GM23248 (cell line): Measurements from ENCODE around the gene BRINP2. TPM values are rescaled to one million over a fixed set of nuclear protein-coding genes. Genes with fewer than 3 reads are reported as not detected.

Experiments
- DNase-seq: peaks from one replicate; pipeline ENCODE4 v3.0.0-alpha.2; 2015
- H2AFZ ChIP-seq: fragments of 200-600 bp; sonication (generic); 2 replicates; pipeline ENCODE4 v1.6.1; 2016; ENCODE audit warnings: antibody characterized with exemption
- H3F3A ChIP-seq: fragments of 200-600 bp; sonication (generic); 2 replicates; pipeline ENCODE4 v1.6.1; 2016; ENCODE audit warnings: mild to moderate bottlenecking, antibody characterized with exemption, mixed run types; ENCODE audit not compliant: insufficient read depth
- H3K27ac ChIP-seq: fragments of 200-600 bp; sonication (generic); 2 replicates; pipeline ENCODE4 v1.5.1; 2016; ENCODE audit warnings: mild to moderate bottlenecking
- H3K27me3 ChIP-seq: fragments of 200-600 bp; sonication (generic); replicated peaks from 2 replicates; pipeline ENCODE4 v1.6.1; 2016; ENCODE audit warnings: mild to moderate bottlenecking; ENCODE audit not compliant: insufficient read depth
- H3K36me3 ChIP-seq: fragments of 200-600 bp; sonication (generic); 2 replicates; pipeline ENCODE4 v1.6.1; 2016; ENCODE audit warnings: low read depth, mild to moderate bottlenecking
- H3K4me1 ChIP-seq: fragments of 200-600 bp; sonication (generic); 2 replicates; pipeline ENCODE4 v1.6.1; 2016; ENCODE audit warnings: mild to moderate bottlenecking; ENCODE audit not compliant: insufficient read depth
- H3K4me2 ChIP-seq: fragments of 200-600 bp; sonication (generic); one replicate; pipeline ENCODE4 v1.6.1; 2016; ENCODE audit warnings: mild to moderate bottlenecking; ENCODE audit not compliant: unreplicated experiment
- H3K4me3 ChIP-seq: fragments of 200-600 bp; sonication (generic); 2 replicates; pipeline ENCODE4 v1.5.1; 2016; ENCODE audit warnings: mild to moderate bottlenecking
- H3K79me2 ChIP-seq: fragments of 200-600 bp; sonication (generic); 2 replicates; pipeline ENCODE4 v1.6.1; 2016; ENCODE audit warnings: mild to moderate bottlenecking; ENCODE audit not compliant: insufficient read depth
- H3K9ac ChIP-seq: fragments of 200-600 bp; sonication (generic); 2 replicates; pipeline ENCODE4 v1.6.1; 2016; ENCODE audit warnings: mild to moderate bottlenecking
- H3K9me2 ChIP-seq: fragments of 200-600 bp; sonication (generic); 2 replicates; pipeline ENCODE4 v1.6.1; 2016; ENCODE audit warnings: mixed run types, mild to moderate bottlenecking, moderate library complexity; ENCODE audit not compliant: insufficient read depth
- H3K9me3 ChIP-seq: fragments of 200-600 bp; sonication (generic); one replicate; pipeline ENCODE4 v1.6.1; 2017; ENCODE audit warnings: low read depth
- H4K20me1 ChIP-seq: fragments of 200-600 bp; sonication (generic); 2 replicates; pipeline ENCODE4 v1.6.0; 2016; ENCODE audit not compliant: insufficient read depth
- EZH2 ChIP-seq: fragments of 200-600 bp; sonication (generic); IDR thresholded peaks from 2 replicates; pipeline ENCODE4 v1.6.1; 2018; ENCODE audit warnings: antibody characterized with exemption, mild to moderate bottlenecking; ENCODE audit not compliant: insufficient read depth, poor library complexity, severe bottlenecking
- EZH2phosphoT487 ChIP-seq: fragments of 200-600 bp; sonication (generic); IDR thresholded peaks from 2 replicates; pipeline ENCODE4 v1.6.1; 2018; ENCODE audit warnings: antibody characterized with exemption, moderate library complexity, mild to moderate bottlenecking, low read depth; ENCODE audit not compliant: insufficient read depth
- whole genome bisulfite sequencing, 2 experiments: methylation state at CpG; one replicate each; pipeline ENCODE4 v1.1.6; 2015 to 2017; ENCODE audit warnings: low lambda C conversion rate in 2 of 2, low coverage in 1 of 2; ENCODE audit errors: missing lambda C conversion rate in 2 of 2; 5-methylcytosine and 5-hydroxymethylcytosine counted together
- in situ Hi-C: fragments of 300-500 bp; cut with MboI; formaldehyde crosslinking; loops from 2 replicates; pipeline ENCODE4 v1.15.0; 2020
- polyA plus RNA-seq: library from polyadenylated mRNA; unstranded; fragments of >200 nt; fragmentation: Nextera tagmentation; extraction: Ambion mirVana; gene quantifications from 2 replicates; pipeline ENCODE4 v1.2.1, GENCODE V29; 2016
- total RNA-seq: library from RNA; depleted of rRNA; stranded (reverse); fragments of >200 nt; shearing (Covaris generic); gene quantifications from 2 replicates; pipeline ENCODE4 v1.2.3, GENCODE V29; 2014

BRINP2 gene
- total and polyA plus RNA-seq, 2 experiments from 2014 or later = 0.06 TPM; not detected in 1

DNA sequence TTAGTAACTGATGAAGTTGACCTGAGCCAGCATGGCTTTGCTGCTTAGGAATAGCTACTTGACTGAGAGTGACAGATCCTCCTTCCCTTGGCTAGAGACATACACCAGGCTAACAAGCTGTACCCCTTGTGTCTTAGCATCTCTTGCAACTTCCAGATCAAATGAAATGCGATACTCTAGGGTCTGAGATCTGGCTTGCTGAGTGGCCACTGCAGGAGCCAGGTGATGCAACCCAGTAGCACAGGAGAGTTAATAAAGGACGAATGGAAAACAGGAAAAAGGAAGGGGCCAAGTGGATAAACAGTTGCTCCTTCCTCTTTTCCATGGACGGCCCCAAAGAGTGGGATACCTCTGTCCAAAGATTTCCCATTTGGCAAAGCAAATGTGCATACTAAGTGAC lies 44.5 kb upstream of the BRINP2 start:
- no peak for DNase-seq
- Histone ChIP-seq H3K79me2 (no peaks in the 10 kb centered on the region), H3K9me3 (no peaks in the 10 kb centered on the region), H3K9ac (no peak overlapping the region), H3K27me3 (peaks cover 3% of the 10 kb centered on the region; the same call in 1 of the 2 replicates), H3K36me3 (no peaks in the 10 kb centered on the region), H3K4me3 (no peak overlapping the region), H3F3A (no peaks in the 10 kb centered on the region), H3K27ac (no peak overlapping the region), H3K4me1 (no peaks in the 10 kb centered on the region), H4K20me1 (no peaks in the 10 kb centered on the region), H2AFZ (no peak overlapping the region), H3K9me2 (no peaks in the 10 kb centered on the region), H3K4me2 (no peak overlapping the region)
- 29 to 31% methylated on average over 2 to 3 of the region's 3 CpGs for WGBS, 2 experiments
- in situ Hi-C loops = no loop called here
- TF ChIP-seq EZH2phosphoT487 (no peak), EZH2 (no peak)

DNA sequence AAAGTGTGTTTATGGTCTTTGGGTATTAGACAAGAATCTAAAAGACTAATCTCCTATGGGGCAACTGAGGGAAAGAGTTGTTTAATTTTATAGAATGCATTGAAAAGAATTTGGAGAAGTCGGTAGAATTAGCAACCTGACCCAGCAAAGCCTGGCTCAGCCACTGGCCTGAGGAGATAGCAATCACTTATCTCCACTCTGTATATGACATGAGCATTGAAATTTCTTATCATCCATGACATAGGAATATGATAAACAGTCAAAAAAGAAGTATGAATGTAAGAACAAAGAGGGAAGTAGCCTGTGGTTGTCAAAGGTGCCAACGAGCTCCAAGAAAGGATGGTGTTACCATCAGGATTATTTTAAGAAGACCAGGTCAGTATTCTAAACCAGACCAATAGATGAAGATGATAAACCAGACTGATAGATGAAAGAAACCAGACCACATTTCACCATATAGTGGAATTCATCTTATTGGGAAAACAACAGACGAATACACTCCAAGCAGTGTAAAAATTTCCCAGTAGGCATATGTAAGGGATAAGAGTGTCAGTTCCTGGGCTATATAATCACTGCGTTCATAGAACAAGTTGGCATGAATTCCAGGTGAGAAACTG lies 42.0 kb upstream of the BRINP2 start:
- H3K4me1 ChIP-seq = no peaks in the 10 kb centered on the region
- no peak overlapping the region for H3K27ac ChIP-seq
- TF ChIP-seq EZH2 = no peak
- TF ChIP-seq EZH2phosphoT487 = no peak
- H3F3A ChIP-seq = no peaks in the 10 kb centered on the region
- no peaks in the 10 kb centered on the region for H3K36me3 ChIP-seq
- no peaks in the 10 kb centered on the region for H3K9me3 ChIP-seq
- 47 to 55% methylated on average over 4 of the region's 4 CpGs for WGBS, 2 experiments
- H3K27me3 ChIP-seq = peaks cover 3% of the 10 kb centered on the region; the same call in 1 of the 2 replicates
- H3K9me2 ChIP-seq = no peaks in the 10 kb centered on the region
- no peak overlapping the region for H2AFZ ChIP-seq
- H3K4me3 ChIP-seq = no peak overlapping the region
- no peaks in the 10 kb centered on the region for H3K79me2 ChIP-seq
- H4K20me1 ChIP-seq = no peaks in the 10 kb centered on the region
- in situ Hi-C loops = no loop called here
- no peak for DNase-seq
- no peak overlapping the region for H3K9ac ChIP-seq
- no peak overlapping the region for H3K4me2 ChIP-seq

DNA sequence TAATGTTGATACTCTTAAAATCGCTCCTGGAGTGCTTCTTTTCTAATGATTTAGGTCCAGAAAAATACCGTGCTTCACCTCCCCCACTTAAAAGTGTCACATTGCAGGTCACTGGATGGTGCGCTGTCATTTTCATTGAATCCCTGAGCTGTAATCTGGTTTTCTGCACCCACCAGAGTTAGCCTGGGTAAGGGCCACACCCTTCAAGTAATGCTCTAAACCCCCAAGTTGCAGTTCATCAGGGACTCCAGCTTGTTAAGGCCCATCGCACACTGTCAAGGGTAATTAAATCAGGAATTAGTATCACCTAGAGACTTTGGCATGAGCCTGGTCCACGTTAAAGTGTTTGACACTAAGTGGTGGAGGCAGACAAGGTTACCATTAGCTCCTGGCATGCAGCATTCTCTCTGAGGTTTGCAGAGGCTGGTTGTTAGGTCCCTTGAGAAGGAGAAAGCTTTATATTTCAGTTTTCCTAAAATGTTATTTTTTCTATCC lies 40.3 kb upstream of the BRINP2 start:
- DNase-seq = no peak
- no peaks in the 10 kb centered on the region for H3K4me1 ChIP-seq
- H3K27ac ChIP-seq = no peak overlapping the region
- H3K36me3 ChIP-seq = no peaks in the 10 kb centered on the region
- in situ Hi-C loops = no loop called here
- no peaks in the 10 kb centered on the region for H4K20me1 ChIP-seq
- no peak overlapping the region for H3K9ac ChIP-seq
- H3K79me2 ChIP-seq = no peaks in the 10 kb centered on the region
- H3K27me3 ChIP-seq = peaks cover 3% of the 10 kb centered on the region; the same call in 1 of the 2 replicates
- no peaks in the 10 kb centered on the region for H3K9me2 ChIP-seq
- no peaks in the 10 kb centered on the region for H3F3A ChIP-seq
- TF ChIP-seq EZH2 (no peak), EZH2phosphoT487 (no peak)
- no peak overlapping the region for H2AFZ ChIP-seq
- no peaks in the 10 kb centered on the region for H3K9me3 ChIP-seq
- H3K4me2 ChIP-seq = no peak overlapping the region
- no peak overlapping the region for H3K4me3 ChIP-seq
- 57 to 62% methylated on average over 5 of the region's 5 CpGs for WGBS, 2 experiments

DNA sequence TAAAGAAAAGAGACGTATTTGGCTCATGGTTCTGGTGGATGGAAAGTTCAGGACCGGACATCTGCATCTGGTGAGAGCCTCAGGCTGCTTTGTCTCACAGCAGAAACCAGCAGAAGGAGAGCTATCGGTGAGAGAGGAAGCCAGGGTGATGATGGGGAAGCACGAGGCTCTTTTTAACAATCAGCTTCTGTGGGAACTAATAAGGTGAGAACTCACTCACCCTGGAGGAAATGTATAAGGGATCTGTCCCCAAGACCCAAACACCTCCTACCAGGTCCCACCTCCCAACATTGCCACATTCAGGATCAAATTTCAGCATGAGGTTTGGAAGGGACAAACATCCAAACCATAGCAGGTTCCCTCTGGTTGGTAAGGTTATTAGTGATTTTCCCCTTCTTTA lies 39.0 kb upstream of the BRINP2 start:
- Histone ChIP-seq H3K27ac (no peak overlapping the region), H3K9ac (no peak overlapping the region), H3K9me2 (no peaks in the 10 kb centered on the region), H3K4me3 (no peak overlapping the region), H3F3A (no peaks in the 10 kb centered on the region), H3K4me2 (no peak overlapping the region), H3K4me1 (no peaks in the 10 kb centered on the region), H3K27me3 (peaks cover 3% of the 10 kb centered on the region; the same call in 1 of the 2 replicates), H3K79me2 (no peaks in the 10 kb centered on the region), H4K20me1 (no peaks in the 10 kb centered on the region), H3K9me3 (no peaks in the 10 kb centered on the region), H2AFZ (no peak overlapping the region), H3K36me3 (no peaks in the 10 kb centered on the region)
- WGBS, 2 experiments = 19 to 20% methylated on average over 4 of the region's 4 CpGs
- TF ChIP-seq EZH2phosphoT487 (no peak), EZH2 (no peak)
- in situ Hi-C loops = no loop called here
- DNase-seq = no peak
